HepG2 (cell line): ENCODE measurements around the gene CTSZ. TPM values are rescaled to one million over a fixed set of nuclear protein-coding genes. Genes with fewer than 3 reads are reported as not detected.

Experiments used
- ATAC-seq: fragments of 200-7000 bp; cut with Tn5 transposase; 3 replicates; pipeline ENCODE4 v1.9.1; 2020; ENCODE audit warnings: mild to moderate bottlenecking, moderate library complexity
- BruUV-seq: library from RNA; stranded (reverse); fragments of 400-500 nt; replicated peaks from 2 replicates; lab custom pipeline; 2021; lab: Mats Ljungman, UMichigan
- CTCF ChIA-PET: fragments of 300-600 bp; formaldehyde crosslinking; extraction: SDS; loops from one replicate; lab custom pipeline; 2021; ENCODE audit warnings: low total read pairs, inconsistent platforms, low intra/inter-chr PET ratio; lab: Yijun Ruan, JAX
- POLR2A ChIA-PET: fragments of 350-600 bp; sonication (Branson Sonifier 250); formaldehyde crosslinking; loops from one replicate; lab custom pipeline; 2020; ENCODE audit warnings: antibody characterized with exemption, inconsistent platforms; lab: Yijun Ruan, JAX
- DNase-seq: peaks from one replicate; pipeline ENCODE4 v3.0.0-alpha.2; 2015; ENCODE audit warnings: low spot score
- FAIRE-seq: peaks from 3 replicates; lab custom pipeline; 2011; peaks lifted over from hg19 to GRCh38; lab: Jason Lieb, UNC
- H2AFZ ChIP-seq: one replicate; pipeline ENCODE4 v1.6.1; 2011; ENCODE audit warnings: low read length, inconsistent platforms
- H3K27ac ChIP-seq: fragments of 300-600 bp; 3 replicates; pipeline ENCODE4 v1.8.0; 2011; ENCODE audit warnings: mixed run types, mild to moderate bottlenecking, mixed read lengths, low read length, inconsistent platforms; ENCODE audit not compliant: insufficient read depth; ENCODE audit errors: extremely low read length
- H3K27me3 ChIP-seq, 2 experiments: fragments of 200-600 bp in 1 of 2; 2 replicates in 1 of 2; 3 replicates in 1 of 2; pipeline versions ENCODE4 v1.6.0 to v1.8.0; 2011; ENCODE audit warnings: low read length in 2 of 2, mild to moderate bottlenecking in 2 of 2, moderate library complexity in 2 of 2, inconsistent platforms in 1 of 2; ENCODE audit not compliant: insufficient read depth in 2 of 2, control insufficient read depth in 1 of 2
- H3K36me3 ChIP-seq, 2 experiments: fragments of 200-600 bp in 1 of 2; replicated peaks in 1 of 2; 2 replicates in 1 of 2; 3 replicates in 1 of 2; pipeline versions ENCODE4 v1.5.1 to v1.8.0; 2011; ENCODE audit warnings: low read length in 2 of 2, inconsistent platforms in 1 of 2; ENCODE audit not compliant: insufficient read depth in 2 of 2, control insufficient read depth in 1 of 2
- H3K4me1 ChIP-seq: 2 replicates; pipeline ENCODE4 v1.5.1; 2012; ENCODE audit warnings: low read length, inconsistent platforms; ENCODE audit not compliant: insufficient read depth
- H3K4me2 ChIP-seq: 2 replicates; pipeline ENCODE4 v1.6.0; 2011; ENCODE audit warnings: low read depth, low read length, inconsistent platforms
- H3K4me3 ChIP-seq, 3 experiments: fragments of 200-600 bp in 1 of 3; sonication (generic), shearing (Covaris generic) in 1 of 3; replicated peaks in 1 of 3; 2 replicates each; pipeline ENCODE4 v1.5.1; 2011 to 2016; ENCODE audit warnings: low read length in 3 of 3, inconsistent platforms in 2 of 3, low read depth in 2 of 3, mild to moderate bottlenecking in 2 of 3, control low read depth in 1 of 3, mixed read lengths in 1 of 3; ENCODE audit not compliant: insufficient read depth in 1 of 3
- H3K79me2 ChIP-seq: one replicate; pipeline ENCODE4 v1.6.1; 2011; ENCODE audit warnings: low read length, inconsistent platforms; ENCODE audit not compliant: insufficient read depth
- H3K9ac ChIP-seq: 2 replicates; pipeline ENCODE4 v1.6.0; 2011; ENCODE audit warnings: mild to moderate bottlenecking, low read depth, low read length, inconsistent platforms; ENCODE audit not compliant: insufficient read depth
- H3K9me3 ChIP-seq: 2 replicates; pipeline ENCODE4 v1.5.1; 2012; ENCODE audit warnings: mild to moderate bottlenecking, low read length
- H4K20me1 ChIP-seq: 2 replicates; pipeline ENCODE4 v1.6.0; 2011; ENCODE audit warnings: inconsistent platforms, mild to moderate bottlenecking, low read length, moderate library complexity; ENCODE audit not compliant: insufficient read depth
- AGO2 ChIP-seq: fragments of 200-400 bp; formaldehyde crosslinking; optimal IDR thresholded peaks from 2 replicates; pipeline ENCODE3; 2017; ENCODE audit warnings: mild to moderate bottlenecking, low read depth, low read length, moderate library complexity
- GRHL1 ChIP-seq: sonication (generic); formaldehyde crosslinking; conservative IDR thresholded peaks from 2 replicates; pipeline ENCODE4 v1.8.0; 2022; ENCODE audit warnings: missing genetic modification reagents
- MTA3 ChIP-seq: sonication (generic); formaldehyde crosslinking; IDR thresholded peaks from 2 replicates; pipeline ENCODE4 v1.4.0; 2020; ENCODE audit warnings: missing genetic modification reagents
- RBFOX2 ChIP-seq: fragments of 200-400 bp; formaldehyde crosslinking; IDR thresholded peaks from 2 replicates; pipeline ENCODE4 v1.6.1; 2017; ENCODE audit warnings: low read depth, mild to moderate bottlenecking, low read length
- SALL2 ChIP-seq: sonication (generic); formaldehyde crosslinking; IDR thresholded peaks from 2 replicates; pipeline ENCODE4 v1.8.1; 2023; ENCODE audit warnings: mild to moderate bottlenecking, missing genetic modification reagents, inconsistent platforms
- ZBTB46 ChIP-seq: sonication (generic); formaldehyde crosslinking; IDR thresholded peaks from 2 replicates; pipeline ENCODE4 v1.4.0; 2020; ENCODE audit warnings: mild to moderate bottlenecking, missing genetic modification reagents, borderline replicate concordance
- ZNF33B ChIP-seq: sonication (generic); formaldehyde crosslinking; IDR thresholded peaks from 2 replicates; pipeline ENCODE4 v1.5.1; 2020; ENCODE audit warnings: mild to moderate bottlenecking, missing genetic modification reagents
- WGBS: methylation state at CpG from one replicate; pipeline ENCODE4 v1.1.6; 2017; ENCODE audit warnings: low lambda C conversion rate; 5-methylcytosine and 5-hydroxymethylcytosine counted together
- in situ Hi-C: cut with HindIII; loops from 2 replicates; pipeline ENCODE4 v1.10.0; 2017; ENCODE audit warnings: low pct_unique_long_range_greater_than_20kb; ENCODE audit not compliant: extremely low pct_ligation_motif_present
- intact Hi-C: fragments of 100-400 bp; cut with micrococcal nuclease; formaldehyde crosslinking; loops from one replicate; pipeline ENCODE4 v1.10.0; 2022; ENCODE audit not compliant: unreplicated experiment
- polyA plus RNA-seq, 8 experiments: library from polyadenylated mRNA; depleted of rRNA in 3 of 8; stranded (reverse) in 7 of 8; unstranded in 1 of 8; fragments of >200 nt; fragmentation: Illumina TruSeq in 4 of 8; extraction: Trizol in 4 of 8; gene quantifications; 2 replicates each; pipeline versions ENCODE4 v1.2.1 to v1.2.3, GENCODE V29; 2011 to 2016; ENCODE audit warnings: low read depth in 4 of 8, missing spikeins in 1 of 8, mixed read lengths in 1 of 8; ENCODE audit not compliant: insufficient read depth in 1 of 8
- total RNA-seq, 5 experiments: library from RNA; depleted of rRNA; stranded (reverse); fragments of >200 nt; fragmentation: Illumina TruSeq; extraction: Trizol; gene quantifications; 2 replicates each; pipeline ENCODE4 v1.2.3, GENCODE V29; 2016; ENCODE audit warnings: low read depth in 1 of 5

CTSZ gene
- total and polyA plus RNA-seq, 2 of the 13 experiments (the other 11 are each of a cell fraction or from before 2014, with no cell fraction given), result 0.33 TPM; not detected in 1

- intact Hi-C loops (no loop called here), in situ Hi-C loops (no loop called here)
- H3K9ac ChIP-seq, result no peak overlapping the region
- no peak overlapping the region for H3K27ac ChIP-seq
- no peak overlapping the region for H2AFZ ChIP-seq
- H3K4me1 ChIP-seq, result peaks cover 70% of the 10 kb centered on the region
- no peak overlapping the region for H3K4me2 ChIP-seq
- H3K4me3 ChIP-seq, result no peak overlapping the region
- no peaks in the 10 kb centered on the region for H3K9me3 ChIP-seq
- peaks cover 21% of the 10 kb centered on the region for H4K20me1 ChIP-seq
- no TSS peak for BruUV-seq
- ATAC-seq, result no peak
- peaks cover 49% of the 10 kb centered on the region for H3K79me2 ChIP-seq
- TF ChIP-seq GRHL1 (no peak), MTA3 (CRISPR knock-in tag) (no peak), AGO2 (no peak), RBFOX2 (0 out of 2 replicates have a peak, but pooled peaks have one; percentile 30), SALL2 (CRISPR knock-in tag) (no peak), ZBTB46 (CRISPR knock-in tag) (no peak), ZNF33B (CRISPR knock-in tag) (no peak)
- ChIA-PET CTCF (no interaction called here), POLR2A (no interaction called here)
- 94% methylated on average over 9 of the region's 9 CpGs for WGBS
- no peaks in the 10 kb centered on the region; a peak in 1 of 5 replicates for H3K27me3 ChIP-seq
- no peak for FAIRE-seq
- peaks cover 43 to 62% of the 10 kb centered on the region in 2 experiments for H3K36me3 ChIP-seq
- no peak for DNase-seq
Observed at GRCh38 chr20:58986286-58986967, 20.6 kb downstream of the CTSZ start.
